ENCODE data around the gene ATXN7L1.

DNA sequence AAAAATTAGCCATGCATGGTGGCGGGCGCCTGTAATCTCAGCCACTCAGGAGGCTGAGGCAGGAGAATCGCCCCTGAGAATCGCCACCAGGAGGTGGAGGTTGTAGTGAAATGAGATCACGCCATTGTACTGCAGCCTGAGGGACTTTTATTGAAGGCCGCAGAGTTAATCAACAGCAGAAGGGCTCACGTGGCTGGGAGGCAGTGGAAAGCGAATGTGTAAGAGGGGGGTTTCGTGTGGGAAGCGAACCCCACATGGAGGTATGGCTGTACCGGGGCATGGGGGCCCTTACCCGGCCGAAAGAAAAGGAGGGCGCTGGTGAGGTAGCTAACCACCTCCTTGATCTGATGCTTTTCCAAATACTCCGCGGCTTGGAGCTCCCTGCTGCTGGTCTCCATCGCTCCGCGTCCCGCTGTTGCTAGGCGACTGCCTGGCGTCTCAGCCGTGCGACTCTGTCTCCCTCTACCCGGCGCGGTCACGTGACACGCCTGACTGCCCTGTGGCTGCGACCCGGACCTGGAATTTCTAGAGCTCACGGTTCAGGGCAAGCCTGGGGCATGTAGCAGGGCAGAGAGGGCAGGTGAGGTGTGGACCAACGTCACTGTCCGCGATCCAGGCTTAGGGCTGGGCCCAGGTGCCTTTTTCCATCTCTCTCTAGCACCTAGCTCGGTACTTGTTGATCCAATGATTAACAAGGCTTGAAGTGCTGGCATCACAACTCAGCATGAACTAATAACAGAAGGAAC is 295.2 kb downstream of the ATXN7L1 start, which contains the start of gene EFCAB10:
- TF ChIP-seq CTCF (IDR thresholded peaks at IDR 0.05) (peak in 1 of 6 experiments; percentile 12), POLR2A (IDR thresholded peaks at IDR 0.05) (no peak)

Data from Peyer's patch (tissue), 4 donors.